Upper lobe of right lung (tissue), 1 donor: ENCODE data around the gene CTDSP1. TPM values are rescaled to one million over a fixed set of nuclear protein-coding genes. Genes with fewer than 3 reads are reported as not detected.

ENCODE experiments used
- ATAC-seq: fragments of 200-7000 bp; cut with Tn5 transposase; one replicate; pipeline ENCODE4 v1.9.1; 2020; ENCODE audit warnings: mild to moderate bottlenecking, moderate library complexity
- DNase-seq: peaks from one replicate; pipeline ENCODE4 v3.0.0-alpha.2; 2020
- H3K27ac ChIP-seq: fragments of 200-600 bp; one replicate; pipeline ENCODE4 v1.8.0; 2022
- H3K27me3 ChIP-seq: fragments of 200-600 bp; one replicate; pipeline ENCODE4 v1.8.0; 2022; ENCODE audit warnings: mild to moderate bottlenecking
- H3K36me3 ChIP-seq: fragments of 200-600 bp; one replicate; pipeline ENCODE4 v1.8.0; 2022
- H3K4me1 ChIP-seq: fragments of 200-600 bp; one replicate; pipeline ENCODE4 v1.8.0; 2022
- H3K4me3 ChIP-seq: fragments of 200-600 bp; one replicate; pipeline ENCODE4 v1.8.0; 2022; ENCODE audit warnings: mild to moderate bottlenecking
- H3K9me3 ChIP-seq: fragments of 200-600 bp; one replicate; pipeline ENCODE4 v1.8.0; 2022
- CTCF ChIP-seq: fragments of 200-600 bp; IDR thresholded peaks from one replicate; pipeline ENCODE4 v1.8.0; 2022; ENCODE audit warnings: antibody characterized with exemption
- intact Hi-C: fragments of 100-400 bp; cut with DNase I; formaldehyde crosslinking; loops from one replicate; pipeline ENCODE4 v1.11.0; 2022
- total RNA-seq: library from RNA; stranded (reverse); fragmentation: NEBNext Ultra II Directional; extraction: Animal tissue kit (Norgen Biotek cat#: 25700); gene quantifications from one replicate; pipeline ENCODE4 v1.2.1, GENCODE V29; 2021
- donor health status: DM: no; HTN: yes; CAD: no; lungs with severe emphysema.

Gene CTDSP1
- total RNA-seq, 1 donor from 2014 or later, result 169 TPM

GRCh38 chr2:218397820-218398436 is 1.7 kb upstream of the CTDSP1 start:
- no peak for TF ChIP-seq CTCF
- Histone ChIP-seq H3K27ac (peak overlapping the region; percentile 100), H3K4me3 (peak overlapping the region; percentile 79), H3K9me3 (no peaks in the 10 kb centered on the region), H3K27me3 (no peaks in the 10 kb centered on the region), H3K36me3 (peaks cover 18% of the 10 kb centered on the region), H3K4me1 (peaks cover 31% of the 10 kb centered on the region)
- DNase-seq (peak; percentile 91), ATAC-seq (peak; percentile 10)
- intact Hi-C loops, result loop anchor here (10.0 kb wide), 1 partner anchor 103 kb away; the partner anchor contains the start of gene TMBIM1

- DNase-seq, result peak; percentile 95
- TF ChIP-seq CTCF, result no peak
Measured at GRCh38 chr2:218398437-218399390, 954 bp upstream of the CTDSP1 start.

GRCh38 chr2:218400167-218400929 is 680 bp downstream of the CTDSP1 start:
- peaks cover 41% of the 10 kb centered on the region for H3K36me3 ChIP-seq
- DNase-seq, result peak; percentile 84
- TF ChIP-seq CTCF, result no peak
- no peaks in the 10 kb centered on the region for H3K9me3 ChIP-seq
- H3K27me3 ChIP-seq, result no peaks in the 10 kb centered on the region
- H3K4me1 ChIP-seq, result peaks cover 34% of the 10 kb centered on the region
- intact Hi-C loops, result no loop called here
- peak overlapping the region; percentile 79 for H3K4me3 ChIP-seq
- peak overlapping the region; percentile 100 for H3K27ac ChIP-seq
- ATAC-seq, result no peak

More at GRCh38 chr2:218398437-218399390, 954 bp upstream of the CTDSP1 start:
- Histone ChIP-seq H3K27me3 (no peaks in the 10 kb centered on the region), H3K9me3 (no peaks in the 10 kb centered on the region), H3K36me3 (peaks cover 25% of the 10 kb centered on the region), H3K27ac (peak overlapping the region; percentile 100), H3K4me3 (peak overlapping the region; percentile 79), H3K4me1 (peaks cover 31% of the 10 kb centered on the region)
- peak; percentile 50 for ATAC-seq
- intact Hi-C loops, result loop anchor here (10.0 kb wide), 1 partner anchor 104 kb away; the partner anchor contains the start of gene TMBIM1

GRCh38 chr2:218400930-218401881 is 1.5 kb downstream of the CTDSP1 start:
- intact Hi-C loops, result no loop called here
- DNase-seq, result peak; percentile 81
- Histone ChIP-seq H3K27me3 (no peaks in the 10 kb centered on the region), H3K4me3 (peak overlapping the region; percentile 79), H3K4me1 (peaks cover 37% of the 10 kb centered on the region), H3K9me3 (no peaks in the 10 kb centered on the region), H3K36me3 (peaks cover 41% of the 10 kb centered on the region), H3K27ac (peak overlapping the region; percentile 100)
- TF ChIP-seq CTCF, result no peak
- ATAC-seq, result no peak
